ENCODE measurements around the gene RFPL4AL1. TPM values are rescaled to one million over a fixed set of nuclear protein-coding genes. Genes with fewer than 3 reads are reported as not detected.

The RFPL4AL1 gene
- total and polyA plus RNA-seq, 2 of the 8 experiments (the other 6 are each of a cell fraction or from before 2014, with no cell fraction given): not detected

GRCh38 chr19:55738302-55738701 lies 30.6 kb upstream of the RFPL4AL1 start, which contains the start of gene NLRP9:
TSS of gene NLRP9 (minus strand) at chr19:55738402. CDS start at chr19:55738374, 28 bp downstream.
- H2BK120ac ChIP-seq (replicated peaks; ENCODE audit: low read depth, low read length): no peak within 1 kb of the TSS
- H3K4me3 ChIP-seq (ENCODE audit: extremely low read depth in 1 of 4, insufficient read depth in 2 of 4, low read depth in 3 of 4, low read length in 4 of 4): no peak within 1 kb of the TSS
- H4K8ac ChIP-seq (ENCODE audit: extremely low read depth, insufficient read depth, low read length): no peak within 1 kb of the TSS
- H3K79me1 ChIP-seq (ENCODE audit: low read depth, low read length): no peaks in the 10 kb centered on the region
- H4K5ac ChIP-seq (ENCODE audit: insufficient read length, low read depth, low read length): no peak within 1 kb of the TSS
- no peaks in the 10 kb centered on the region for H3K27me3 ChIP-seq (replicated peaks in 1 of 4; ENCODE audit: control insufficient read depth in 3 of 4, extremely low read depth in 1 of 4, insufficient read depth in 3 of 4, low read length in 3 of 4)
- FAIRE-seq (no peak), DNase-seq (ENCODE audit: low read depth in 1 of 2, low spot score in 2 of 2) (no peak)
- H3K79me2 ChIP-seq (ENCODE audit: control insufficient read depth in 1 of 2, insufficient read depth in 2 of 2, low read length in 2 of 2): no peaks in the 10 kb centered on the region
- H3K27ac ChIP-seq (ENCODE audit: low read depth, low read length): no peak within 1 kb of the TSS
- no peak within 1 kb of the TSS for H3K23ac ChIP-seq (ENCODE audit: insufficient read length)
- CTCF ChIA-PET (ENCODE audit: partially characterized antibody): interaction anchor here (1.0 kb wide), 1 partner anchor 336 kb away, joined by 4 read pairs; no protein-coding TSS in a partner anchor
- no peaks in the 10 kb centered on the region; a peak in 1 of 8 replicates for H3K36me3 ChIP-seq (ENCODE audit: control insufficient read depth in 2 of 4, insufficient read depth in 4 of 4, low read length in 3 of 4)
- H3K4me2 ChIP-seq (ENCODE audit: insufficient read depth in 1 of 2, low read depth in 2 of 2, low read length in 2 of 2): no peak within 1 kb of the TSS
- WGBS, 2 experiments (ENCODE audit: extremely low coverage in 1 of 2, insufficient coverage in 1 of 2, insufficient read length in 1 of 2, insufficient replicate concordance in 2 of 2, low coverage in 1 of 2, low lambda C conversion rate in 2 of 2, missing lambda C conversion rate in 1 of 2): 69% methylated on average over 3 of the region's 3 CpGs; no CpG with 5 or more reads in 1 of the 2 experiments
- H3K56ac ChIP-seq (replicated peaks; ENCODE audit: insufficient read length, low read depth, low read length): no peak within 1 kb of the TSS
- H3K4ac ChIP-seq (replicated peaks; ENCODE audit: insufficient read length, low read depth, low read length): no peak within 1 kb of the TSS
- no peak within 1 kb of the TSS for H3K18ac ChIP-seq (ENCODE audit: extremely low read depth, low read length)
- no peak for TF ChIP-seq MAFK (IDR thresholded peaks at IDR 0.05; ENCODE audit: low read depth, low read length)
- H3K14ac ChIP-seq (ENCODE audit: insufficient read length): no peak within 1 kb of the TSS
- no peak within 1 kb of the TSS for H2AFZ ChIP-seq (ENCODE audit: low read length)
- H4K91ac ChIP-seq (replicated peaks; ENCODE audit: insufficient read length, low read length): no peak within 1 kb of the TSS
- H2BK5ac ChIP-seq (ENCODE audit: low read depth, low read length): no peak within 1 kb of the TSS
- no peak within 1 kb of the TSS for H2BK15ac ChIP-seq (ENCODE audit: low read length)
- no peaks in the 10 kb centered on the region for H3K23me2 ChIP-seq (ENCODE audit: low read depth, low read length)
- POLR2A ChIA-PET (ENCODE audit: partially characterized antibody): no interaction called here
- no peak within 1 kb of the TSS for H2AK5ac ChIP-seq (ENCODE audit: low read depth, low read length)
- H2BK20ac ChIP-seq (ENCODE audit: low read length): no peak within 1 kb of the TSS
- no peaks in the 10 kb centered on the region for H3K4me1 ChIP-seq (replicated peaks in 1 of 4; ENCODE audit: control insufficient read depth in 3 of 4, insufficient read depth in 4 of 4, low read length in 3 of 4)
- H3K9me3 ChIP-seq (ENCODE audit: insufficient read depth in 2 of 2, low read depth in 1 of 2, low read length in 1 of 2): peaks cover 42 to 68% of the 10 kb centered on the region in 2 experiments
- no peaks in the 10 kb centered on the region for H4K20me1 ChIP-seq (replicated peaks in 1 of 2; ENCODE audit: control insufficient read depth in 1 of 2, insufficient read depth in 2 of 2, low read length in 2 of 2)
- H3K9ac ChIP-seq (replicated peaks in 1 of 4; ENCODE audit: extremely low read depth in 1 of 4, low read depth in 3 of 4, low read length in 3 of 4): no peak within 1 kb of the TSS
- no peak within 1 kb of the TSS for H2BK12ac ChIP-seq (ENCODE audit: low read depth, low read length)
